RCC 7860 (cell line): ENCODE results near the gene SPA17.

Experiments used
- DNase-seq: peaks from one replicate; pipeline ENCODE4 v3.0.0-alpha.2; 2015; ENCODE audit warnings: low spot score
- FAIRE-seq: peaks from 2 replicates; lab custom pipeline; 2012; peaks lifted over from hg19 to GRCh38; lab: Jason Lieb, UNC

Gene SPA17

GRCh38 chr11:124673333-124674167, at the start of gene SPA17, which contains the start of gene SIAE:
Gene SPA17 (plus strand): TSS chr11:124673904. CDS start chr11:124675265, 1,361 bp downstream.
Gene SIAE (minus strand): TSS chr11:124673739. CDS start chr11:124673708, 31 bp downstream.
- DNase-seq: peak; percentile 84
- FAIRE-seq: peak; percentile 49

- DNase-seq: no peak
- no peak for FAIRE-seq
Observed at GRCh38 chr11:124625504-124626168, 48.1 kb upstream of the SPA17 start.

- DNase-seq: no peak
- FAIRE-seq: no peak
Observed at GRCh38 chr11:124627546-124627945, 46.2 kb upstream of the SPA17 start.

- DNase-seq (no peak), FAIRE-seq (no peak)
Observed at GRCh38 chr11:124629961-124630360, 43.7 kb upstream of the SPA17 start.

- FAIRE-seq: no peak
- DNase-seq: no peak
Observed at GRCh38 chr11:124633355-124633754, 40.3 kb upstream of the SPA17 start.

- DNase-seq: no peak
- no peak for FAIRE-seq
Observed at GRCh38 chr11:124635932-124636331, 37.8 kb upstream of the SPA17 start.

- DNase-seq (no peak), FAIRE-seq (no peak)
Observed at GRCh38 chr11:124638500-124638899, 35.2 kb upstream of the SPA17 start.

GRCh38 chr11:124639186-124639585, 34.5 kb upstream of the SPA17 start:
- FAIRE-seq (no peak), DNase-seq (no peak)

- no peak for DNase-seq
Observed at GRCh38 chr11:124640666-124641065, 33.0 kb upstream of the SPA17 start.

GRCh38 chr11:124642628-124643027, 31.1 kb upstream of the SPA17 start:
- FAIRE-seq: no peak
- DNase-seq: no peak

More at GRCh38 chr11:124640666-124641065, 33.0 kb upstream of the SPA17 start:
- FAIRE-seq: no peak

GRCh38 chr11:124643042-124643604, 30.6 kb upstream of the SPA17 start:
- DNase-seq: no peak
- FAIRE-seq: no peak

- peak; percentile 38 for DNase-seq
- no peak for FAIRE-seq
Observed at GRCh38 chr11:124643605-124644425, 29.9 kb upstream of the SPA17 start.

- FAIRE-seq (no peak), DNase-seq (peak; percentile 60)
Observed at GRCh38 chr11:124644426-124645280, 29.1 kb upstream of the SPA17 start.

- FAIRE-seq (no peak), DNase-seq (no peak)
Observed at GRCh38 chr11:124646148-124646547, 27.6 kb upstream of the SPA17 start.

GRCh38 chr11:124648610-124649009, 25.1 kb upstream of the SPA17 start:
- DNase-seq (no peak), FAIRE-seq (no peak)

- FAIRE-seq: no peak
- DNase-seq: no peak
Observed at GRCh38 chr11:124656774-124657630, 16.7 kb upstream of the SPA17 start.

GRCh38 chr11:124657904-124658303, 15.8 kb upstream of the SPA17 start:
- DNase-seq: no peak
- FAIRE-seq: no peak

- no peak for FAIRE-seq
- no peak for DNase-seq
Observed at GRCh38 chr11:124658501-124658900, 15.2 kb upstream of the SPA17 start.

GRCh38 chr11:124658986-124659385, 14.7 kb upstream of the SPA17 start:
- DNase-seq (no peak), FAIRE-seq (no peak)
